Midbrain (tissue), 1 donor: Measurements from ENCODE around the gene PHF20.
A peak's percentile ranks its signal among the peaks of the same experiment; 100 is the strongest.
"Not testable (repeated sequence)": the region's sequence is repeated elsewhere in the genome, so short reads cannot be mapped to it uniquely, and the experiment has no call there.

Experiments used
- DNase-seq: peaks from one replicate; lab custom pipeline; 2025; lab: John Stamatoyannopoulos, UW

PHF20 gene

GRCh38 chr20:35929301-35929700, 157.5 kb downstream of the PHF20 start:
- no peak for DNase-seq

- no peak for DNase-seq
These were observed 162.2 kb downstream of the PHF20 start for GRCh38 chr20:35934050-35934449.

DNA sequence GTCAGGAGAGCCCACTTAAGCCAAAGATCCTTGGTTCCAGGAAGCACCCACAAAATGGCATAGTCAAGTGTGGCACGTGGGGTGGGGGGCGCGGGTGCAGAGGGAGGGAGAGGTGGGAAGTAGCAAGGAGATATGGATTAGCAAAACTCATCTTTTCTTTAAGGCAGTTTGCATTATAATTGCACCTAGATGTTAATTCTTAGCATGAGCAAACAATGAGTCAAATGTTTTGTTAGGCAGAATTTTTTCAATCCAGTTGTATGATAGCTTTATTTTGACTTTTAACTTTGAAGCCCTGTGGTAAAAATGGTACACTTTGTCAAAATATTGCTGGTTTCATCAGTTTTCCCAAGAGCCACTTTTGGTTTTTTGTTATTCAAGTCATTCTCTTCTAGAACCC, 167.4 kb downstream of the PHF20 start:
- no peak for DNase-seq

GRCh38 chr20:35941620-35942019, 169.8 kb downstream of the PHF20 start:
- no peak for DNase-seq

DNA sequence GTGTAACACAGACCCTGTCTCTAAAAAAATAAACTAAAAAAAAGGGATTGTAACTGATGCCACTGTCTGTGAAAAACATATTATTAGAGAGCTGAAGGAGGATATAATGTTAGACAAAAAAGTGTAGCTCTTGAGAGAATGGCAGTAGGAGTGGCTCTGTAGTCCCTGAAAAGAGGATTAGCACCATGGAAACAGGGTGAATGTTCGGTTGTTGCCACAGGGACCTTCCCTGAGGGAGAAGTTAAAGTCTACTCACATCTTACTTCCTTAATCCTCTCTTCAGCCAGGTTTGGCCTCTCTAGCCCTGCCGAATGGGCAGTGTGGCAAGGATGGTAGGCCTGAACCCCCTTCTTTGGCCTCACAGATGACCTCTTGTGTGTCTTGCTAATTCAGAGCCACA, 170.4 kb downstream of the PHF20 start:
- peak; percentile 33 for DNase-seq

DNA sequence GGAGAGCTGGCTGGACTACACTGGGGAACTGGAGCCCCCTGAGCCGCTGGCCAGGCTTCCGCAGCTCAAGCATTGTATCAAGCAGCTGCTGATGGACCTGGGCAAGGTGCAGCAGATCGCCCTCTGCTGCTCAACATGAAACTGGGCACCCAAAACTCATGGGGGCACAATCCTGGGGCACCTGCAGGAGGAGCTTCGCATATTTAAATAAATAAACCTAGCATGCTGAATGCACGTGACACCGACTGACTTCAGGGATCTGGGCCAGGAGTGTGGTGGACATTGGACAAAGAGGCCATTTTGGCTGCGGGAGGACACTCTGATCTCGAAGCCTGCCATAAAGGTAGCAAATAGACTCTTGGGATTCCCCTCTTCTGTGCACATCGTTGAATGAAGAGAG, 175.7 kb downstream of the PHF20 start:
- DNase-seq, result no peak

DNA sequence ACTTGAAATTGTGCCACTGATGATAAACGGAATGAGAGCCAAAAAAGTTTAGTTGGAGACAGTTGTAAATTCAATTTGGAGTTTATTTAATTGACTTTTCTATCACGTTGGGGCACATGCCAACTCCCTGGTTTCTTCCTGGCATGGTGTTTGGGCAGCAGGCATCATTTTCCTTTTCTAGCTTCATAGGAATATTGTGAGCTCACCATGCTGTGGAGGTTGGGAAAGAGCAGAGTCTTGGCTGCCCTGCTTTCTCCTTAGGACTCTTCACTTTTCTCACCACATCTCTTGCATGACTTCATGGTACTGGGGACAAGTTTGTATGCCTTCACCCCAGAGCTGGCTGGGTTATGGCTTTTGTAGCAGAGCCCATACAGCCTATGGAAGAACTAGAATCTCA, 176.1 kb downstream of the PHF20 start:
- no peak for DNase-seq

DNA sequence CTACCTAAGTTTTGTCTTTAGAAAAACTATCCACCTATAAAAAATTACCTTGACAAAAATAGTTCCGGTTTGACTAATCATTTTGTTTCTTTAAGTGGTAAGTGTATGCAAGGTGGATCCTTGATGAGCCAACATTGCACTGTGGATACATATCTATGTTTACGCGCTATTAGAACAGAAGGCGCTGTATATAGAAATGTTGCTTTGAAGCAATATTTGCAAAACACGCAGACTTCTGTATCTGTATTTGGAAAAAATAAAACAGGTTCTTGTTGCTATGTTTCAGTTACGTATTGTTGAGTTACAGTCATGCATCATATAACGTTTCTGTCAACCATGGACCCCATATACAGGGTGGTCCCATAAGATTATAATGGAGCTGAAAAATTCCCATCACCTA, 178.3 kb downstream of the PHF20 start:
- DNase-seq, result no peak

DNA sequence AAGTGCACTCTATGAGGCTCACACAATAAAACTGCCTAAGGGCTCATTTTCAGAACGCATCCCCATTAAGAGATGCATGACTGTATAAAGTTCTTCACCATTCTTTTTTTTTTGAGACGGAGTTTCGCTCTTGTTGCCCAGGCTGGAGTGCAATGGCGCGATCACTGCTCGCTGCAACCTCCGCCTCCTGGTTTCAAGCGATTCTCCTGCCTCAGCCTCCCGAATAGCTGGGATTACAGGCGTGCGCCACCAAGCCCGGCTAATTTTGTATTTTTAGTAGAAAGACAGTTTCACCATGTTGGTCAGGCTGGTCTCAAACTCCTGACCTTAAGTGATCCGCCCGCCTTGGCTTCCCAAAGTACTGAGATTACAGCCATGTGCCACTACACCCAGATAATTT, 180.3 kb downstream of the PHF20 start:
- DNase-seq, result not testable (repeated sequence)

GRCh38 chr20:35952480-35953386, 180.9 kb downstream of the PHF20 start:
- no peak for DNase-seq

- DNase-seq, result no peak
These were observed 181.8 kb downstream of the PHF20 start for GRCh38 chr20:35953387-35954199.

DNA sequence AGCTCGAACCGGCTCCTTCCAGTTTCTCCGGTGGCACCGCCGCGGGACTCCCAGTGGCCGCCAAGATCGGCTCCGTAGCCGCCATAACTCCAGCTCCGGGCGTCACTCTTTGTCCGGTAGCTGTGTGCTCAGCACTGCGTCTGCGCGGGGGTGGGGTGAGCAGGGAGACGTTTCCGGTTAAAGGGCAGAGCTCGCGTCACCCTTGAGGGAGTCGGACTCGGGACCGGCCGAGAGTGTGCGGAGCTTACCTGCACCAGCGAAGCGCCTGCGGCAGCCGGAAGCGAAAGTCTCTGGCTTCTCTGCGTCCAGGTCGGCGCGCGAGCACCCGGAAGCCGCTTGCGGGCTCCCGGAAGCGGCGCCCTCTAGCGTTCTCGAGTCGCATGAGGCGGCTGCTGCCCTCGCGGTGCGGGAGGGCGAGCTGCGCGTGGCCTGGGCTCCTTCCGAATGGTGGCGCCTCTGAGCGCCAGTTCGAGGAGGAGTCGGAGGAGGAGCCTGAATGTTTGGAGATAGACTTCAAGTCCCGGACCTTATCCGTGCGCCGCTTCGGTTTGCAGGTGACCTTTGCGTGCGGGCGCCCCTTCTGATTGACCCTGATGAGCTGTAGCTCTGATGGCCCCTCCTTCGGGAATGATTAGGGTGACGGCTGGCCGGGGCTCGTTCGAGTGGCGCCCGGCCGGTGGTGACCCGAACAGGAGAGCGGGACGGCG, 182.5 kb downstream of the PHF20 start, which contains the start of gene SCAND1:
SCAND1 (minus strand) TSS at position 303 of the 707 bp plus-strand sequence; CDS start at position 85, 218 bp downstream.
- peak; percentile 98 for DNase-seq

DNA sequence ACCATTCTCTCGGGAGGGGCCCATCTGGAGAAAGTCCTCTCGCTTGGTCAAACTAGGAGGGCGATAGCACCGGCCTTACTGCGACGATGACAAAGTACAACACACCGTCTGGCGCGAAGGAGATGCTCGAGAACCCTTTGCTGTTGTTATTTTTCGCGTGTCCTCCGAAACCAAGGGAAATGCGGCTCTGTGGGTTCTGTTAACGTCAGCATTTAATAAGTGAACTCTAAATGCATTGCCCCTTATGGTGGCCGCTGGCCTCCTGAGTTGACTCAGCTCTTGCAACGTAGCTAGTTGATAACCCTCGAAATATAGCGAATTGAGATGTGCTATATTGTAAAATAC, 183.1 kb downstream of the PHF20 start:
- DNase-seq, result no peak

DNA sequence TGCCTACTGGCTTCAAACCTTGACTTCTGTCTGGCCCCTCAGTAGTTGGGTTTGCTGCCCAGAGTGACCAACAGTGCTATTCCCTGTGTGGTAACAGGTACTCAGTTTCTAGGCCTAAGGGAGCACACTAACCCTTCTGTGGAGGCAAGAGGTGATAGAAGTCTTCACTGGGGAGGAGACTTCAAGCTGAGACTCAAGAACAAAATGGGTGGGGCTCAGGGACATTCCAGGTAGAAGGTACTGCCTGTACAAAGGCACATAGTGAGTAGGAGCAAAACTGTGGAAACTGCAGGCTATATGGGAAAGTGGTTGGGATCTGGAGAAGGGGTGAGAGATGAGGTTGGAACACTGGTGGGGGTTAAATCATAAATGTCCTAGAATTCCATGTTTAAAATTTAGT, 184.8 kb downstream of the PHF20 start:
- no peak for DNase-seq

DNA sequence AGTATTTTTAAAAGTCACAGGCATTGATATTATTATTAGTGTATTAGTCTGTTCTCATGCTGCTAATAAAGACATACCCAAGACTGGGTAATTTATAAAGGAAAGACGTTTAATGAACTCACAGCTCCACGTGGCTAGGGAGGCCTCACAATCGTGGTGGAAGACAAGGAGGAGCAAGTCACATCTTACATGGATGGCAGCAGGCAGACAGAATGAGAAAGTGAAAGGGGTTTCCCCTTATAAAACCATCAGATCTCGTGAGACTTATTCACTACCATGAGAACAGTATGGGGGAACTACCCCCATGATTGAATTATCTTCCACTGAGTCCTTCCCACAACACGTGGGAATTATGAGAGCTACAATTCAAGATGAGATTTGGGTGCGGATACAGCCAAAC, 187.5 kb downstream of the PHF20 start:
- not testable (repeated sequence) for DNase-seq

DNA sequence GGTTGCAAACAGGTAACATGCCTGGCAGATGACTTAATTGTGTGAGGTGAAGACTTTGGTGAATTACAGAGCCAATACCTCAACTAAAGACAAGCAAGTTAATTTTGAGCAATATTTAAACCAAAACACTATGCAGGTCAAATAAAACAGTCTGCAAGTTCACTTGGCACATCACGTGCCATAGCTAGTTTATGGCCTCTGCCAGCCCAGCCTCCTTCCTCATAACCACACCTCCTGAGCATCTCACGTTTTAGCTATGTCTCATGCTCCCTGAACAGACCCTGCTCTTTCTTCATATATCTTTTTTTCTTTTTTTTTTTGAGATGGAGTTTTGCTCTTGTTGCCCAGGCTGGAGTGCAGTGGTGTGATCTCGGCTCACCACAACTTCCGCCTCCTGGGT, 192.1 kb downstream of the PHF20 start:
- DNase-seq, result no peak

DNA sequence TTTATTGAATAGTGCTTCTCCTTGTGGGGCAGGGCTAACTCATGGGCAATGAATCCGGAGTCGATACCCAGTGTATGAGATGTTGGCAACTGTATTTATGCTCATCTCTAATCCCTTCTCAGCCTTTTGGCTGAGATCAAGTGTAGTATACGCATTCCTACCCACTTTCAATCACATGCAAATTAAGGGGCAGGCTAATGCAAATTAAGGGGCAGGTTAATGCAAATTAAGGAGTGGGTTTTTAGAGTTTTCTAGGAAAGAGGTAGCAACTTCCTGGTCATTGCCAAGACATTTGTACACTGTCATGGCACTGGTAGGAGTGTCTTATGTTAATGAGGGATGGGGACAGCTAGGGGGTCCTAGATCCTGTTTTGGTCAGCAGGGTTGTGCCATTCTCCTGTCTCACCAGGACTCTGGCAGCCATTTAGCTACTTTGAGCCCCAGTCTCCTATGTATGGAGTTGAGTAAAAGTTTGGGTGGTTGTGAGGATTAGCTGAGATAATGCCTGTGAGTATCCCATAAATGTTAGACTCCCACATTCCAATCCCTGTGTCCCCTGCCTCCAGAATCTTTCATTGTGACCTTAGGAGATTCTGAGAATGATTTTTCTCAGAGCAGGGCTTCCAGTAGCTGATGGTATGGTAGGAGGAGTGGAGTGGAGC, 196.3 kb downstream of the PHF20 start, which contains the start of gene CNBD2:
CNBD2 (plus strand) TSS at position 612 of the 662 bp plus-strand sequence. CDS start 173 bp downstream, outside the sequence.
- DNase-seq, result no peak

- no peak for DNase-seq
These were observed 197.1 kb downstream of the PHF20 start for GRCh38 chr20:35968930-35969329.

DNA sequence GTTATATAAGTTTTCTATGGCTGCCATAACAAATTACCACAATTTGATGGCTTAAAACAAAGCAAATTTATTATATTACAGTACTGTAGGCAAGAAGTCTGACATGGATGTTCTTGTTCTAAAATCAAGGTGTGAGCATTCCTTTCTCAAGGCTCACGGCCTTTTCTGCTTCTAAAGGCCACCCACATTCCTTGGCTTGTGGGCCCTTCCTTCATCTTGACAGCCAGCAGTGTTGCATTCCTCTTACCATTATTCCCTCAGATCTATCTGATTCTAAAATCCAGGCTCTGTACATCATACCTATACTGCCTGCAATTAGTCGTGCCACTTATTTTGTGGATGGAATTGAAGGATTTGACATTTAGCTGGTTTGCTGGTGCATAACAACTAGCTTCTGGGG, 200.2 kb downstream of the PHF20 start:
- DNase-seq, result no peak

- DNase-seq, result no peak
These were observed 200.6 kb downstream of the PHF20 start for GRCh38 chr20:35972462-35972861.

DNA sequence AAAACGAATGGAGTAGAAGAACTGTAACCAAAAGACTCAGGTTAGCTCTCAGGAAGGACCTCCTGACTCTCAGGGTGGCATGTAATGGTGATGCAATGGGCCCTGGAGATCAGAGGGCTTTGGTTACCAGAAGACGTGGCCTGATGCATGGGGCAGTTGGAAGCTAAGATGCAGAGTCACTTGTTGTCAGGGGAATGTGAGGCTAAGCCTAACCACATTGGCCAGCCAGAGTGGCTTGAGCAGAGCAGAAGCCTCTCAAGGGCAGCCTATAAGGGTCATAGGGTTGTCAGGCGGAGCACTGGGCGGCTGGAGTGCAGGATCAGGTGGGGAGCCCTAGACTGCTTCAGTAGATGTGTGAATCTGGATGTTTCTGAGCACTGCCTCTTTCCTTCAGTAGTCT, 202.4 kb downstream of the PHF20 start:
- DNase-seq, result no peak
